Gastrocnemius medialis (tissue), 4 donors: Measurements from ENCODE around the gene SLC48A1. TPM values are rescaled to one million over a fixed set of nuclear protein-coding genes. Genes with fewer than 3 reads are reported as not detected.

ENCODE experiments used
- ATAC-seq, 2 donors: fragments of 150-250 bp; one replicate each; pipeline ENCODE4 v1.9.1; 2016
- DNase-seq, 2 donors: peaks; one replicate each; pipeline ENCODE4 v3.0.0-alpha.2; 2019
- H3K27ac ChIP-seq, 4 donors: fragments of 200-600 bp; sonication (generic); 1 replicate in 1 of 4; 2 replicates in 3 of 4; pipeline ENCODE4 v1.5.1; 2016 to 2018; ENCODE audit warnings: mild to moderate bottlenecking in 2 of 4, moderate library complexity in 1 of 4
- H3K27me3 ChIP-seq, 3 donors: fragments of 200-600 bp; sonication (generic) in 2 of 3; 1 replicate in 1 of 3; 2 replicates in 2 of 3; pipeline versions ENCODE4 v1.5.1 to v1.6.0; 2016 to 2019; ENCODE audit warnings: mild to moderate bottlenecking in 1 of 3, moderate library complexity in 1 of 3
- H3K36me3 ChIP-seq, 2 donors: fragments of 200-600 bp; sonication (generic) in 1 of 2; one replicate each; pipeline ENCODE4 v1.5.1; 2017 to 2018
- H3K4me1 ChIP-seq, 2 donors: fragments of 200-600 bp; sonication (generic) in 1 of 2; one replicate each; pipeline ENCODE4 v1.5.1; 2016 to 2017; ENCODE audit warnings: mild to moderate bottlenecking in 2 of 2
- H3K4me3 ChIP-seq, 4 donors: fragments of 200-600 bp; sonication (generic) in 3 of 4; 1 replicate in 1 of 4; 2 replicates in 3 of 4; pipeline ENCODE4 v1.5.1; 2016 to 2019; ENCODE audit warnings: mild to moderate bottlenecking in 2 of 4
- H3K9me3 ChIP-seq, 3 donors: fragments of 200-600 bp; sonication (generic) in 2 of 3; 1 replicate in 1 of 3; 2 replicates in 2 of 3; pipeline ENCODE4 v1.5.1; 2016 to 2019
- CTCF ChIP-seq, 5 experiments: fragments of 450-650 bp in 3 of 5; fragments of 200-600 bp in 2 of 5; sonication (generic) in 2 of 5; IDR thresholded peaks in 4 of 5; conservative IDR thresholded peaks in 1 of 5; 1 replicate in 4 of 5; 2 replicates in 1 of 5; pipeline ENCODE4 v1.5.1; 2016 to 2019; ENCODE audit warnings: antibody characterized with exemption in 5 of 5, mild to moderate bottlenecking in 3 of 5, moderate library complexity in 3 of 5
- POLR2A ChIP-seq, 2 donors: fragments of 450-650 bp; IDR thresholded peaks; one replicate each; pipeline ENCODE4 v1.6.1; 2017; ENCODE audit warnings: antibody characterized with exemption in 2 of 2, mild to moderate bottlenecking in 2 of 2, moderate library complexity in 2 of 2
- in situ Hi-C, 4 donors: fragments of 200-750 bp; cut with MboI; loops; one replicate each; pipeline versions ENCODE4 v1.15.0 to v1.8.0; 2017; ENCODE audit warnings: low sequenced_read_pairs in 4 of 4
- intact Hi-C: fragments of 100-400 bp; cut with DNase I; formaldehyde crosslinking; loops from one replicate; pipeline ENCODE4 v1.15.1; 2023; ENCODE audit warnings: low total_unique reads
- total RNA-seq, 4 donors: library from RNA; depleted of rRNA; stranded (reverse); fragments of >200 nt; gene quantifications; one replicate each; pipeline versions ENCODE4 v1.1.0 to v1.2.3, GENCODE V29; 2016

Gene SLC48A1
- total RNA-seq, 4 donors from 2014 or later: 28.3 to 62.6 (median 45.6) TPM

GRCh38 chr12:47771304-47771703, 1.7 kb upstream of the SLC48A1 start:
- ATAC-seq (no peak), DNase-seq (no peak)
- H3K36me3 ChIP-seq: no peaks in the 10 kb centered on the region
- H3K9me3 ChIP-seq: no peaks in the 10 kb centered on the region
- peaks cover 27 to 35% of the 10 kb centered on the region in 2 donors for H3K4me1 ChIP-seq
- no peak overlapping the region for H3K4me3 ChIP-seq
- intact Hi-C loops (no loop called here), in situ Hi-C loops (loop anchor here in 2 of 4 donors (10.0 kb wide), 1 partner anchor 57 kb away; no protein-coding TSS in a partner anchor)
- no peak for TF ChIP-seq POLR2A (IDR thresholded peaks at IDR 0.05)
- no peak for TF ChIP-seq CTCF (IDR thresholded peaks at IDR 0.05 in 4 of 5, conservative IDR thresholded peaks at IDR 0.05 in 1 of 5)
- H3K27ac ChIP-seq: no peak overlapping the region
- no peaks in the 10 kb centered on the region for H3K27me3 ChIP-seq

GRCh38 chr12:47772094-47772660, 861 bp upstream of the SLC48A1 start:
- H3K27ac ChIP-seq: peak overlapping the region in 3 of 4 donors; percentile 76 to 93 (median 93)
- in situ Hi-C loops (loop anchor here in 2 of 4 donors (10.0 kb wide), 1 partner anchor 57 kb away; no protein-coding TSS in a partner anchor), intact Hi-C loops (loop anchor here (2.0 kb wide), 1 partner anchor 67 kb away; no protein-coding TSS in a partner anchor)
- H3K9me3 ChIP-seq: no peaks in the 10 kb centered on the region
- ATAC-seq (no peak), DNase-seq (no peak)
- peaks cover 35 to 44% of the 10 kb centered on the region in 2 donors for H3K4me1 ChIP-seq
- no peaks in the 10 kb centered on the region for H3K36me3 ChIP-seq
- TF ChIP-seq POLR2A (IDR thresholded peaks at IDR 0.05) (no peak), CTCF (IDR thresholded peaks at IDR 0.05 in 4 of 5, conservative IDR thresholded peaks at IDR 0.05 in 1 of 5) (no peak)
- no peaks in the 10 kb centered on the region for H3K27me3 ChIP-seq
- peak overlapping the region in 3 of 4 donors; percentile 70 to 97 (median 87) for H3K4me3 ChIP-seq

GRCh38 chr12:47772738-47773061, 338 bp upstream of the SLC48A1 start:
- Histone ChIP-seq H3K4me3 (peak overlapping the region; percentile 70 to 97 (median 79)), H3K36me3 (no peaks in the 10 kb centered on the region), H3K27ac (peak overlapping the region; percentile 76 to 93 (median 90)), H3K4me1 (peaks cover 41 to 49% of the 10 kb centered on the region in 2 donors), H3K27me3 (no peaks in the 10 kb centered on the region), H3K9me3 (no peaks in the 10 kb centered on the region)
- no peak for ATAC-seq
- in situ Hi-C loops: loop anchor here in 2 of 4 donors (10.0 kb wide), 1 partner anchor 58 kb away; no protein-coding TSS in a partner anchor
- no peak for DNase-seq
- intact Hi-C loops: loop anchor here (2.0 kb wide), 1 partner anchor 66 kb away; no protein-coding TSS in a partner anchor
- no peak for TF ChIP-seq CTCF (IDR thresholded peaks at IDR 0.05 in 4 of 5, conservative IDR thresholded peaks at IDR 0.05 in 1 of 5)
- no peak for TF ChIP-seq POLR2A (IDR thresholded peaks at IDR 0.05)

- no peaks in the 10 kb centered on the region for H3K27me3 ChIP-seq
- peak overlapping the region; percentile 76 to 93 (median 90) for H3K27ac ChIP-seq
- no peaks in the 10 kb centered on the region for H3K9me3 ChIP-seq
- peaks cover 54 to 62% of the 10 kb centered on the region in 2 donors for H3K4me1 ChIP-seq
- peak; percentile 4 to 6 for ATAC-seq
- H3K4me3 ChIP-seq: peak overlapping the region; percentile 70 to 97 (median 79)
- in situ Hi-C loops: loop anchor here in 2 of 4 donors (10.0 kb wide), 1 partner anchor 59 kb away; no protein-coding TSS in a partner anchor
- no peak for TF ChIP-seq POLR2A (IDR thresholded peaks at IDR 0.05)
- TF ChIP-seq CTCF (IDR thresholded peaks at IDR 0.05 in 4 of 5, conservative IDR thresholded peaks at IDR 0.05 in 1 of 5): peak in 1 of 5 experiments; percentile 9
- intact Hi-C loops: loop anchor here (2.0 kb wide), 1 partner anchor 65 kb away; no protein-coding TSS in a partner anchor
- DNase-seq: no peak
- H3K36me3 ChIP-seq: no peaks in the 10 kb centered on the region
Observed at GRCh38 chr12:47773858-47774580, 981 bp downstream of the SLC48A1 start.
